Stimulated activated CD8-positive, alpha-beta memory T cell treated with anti-CD3 and anti-CD28 coated beads, Interleukin-7, amount 100 ng/mL, for 48 hours (primary cell): ENCODE measurements around the gene HTRA2.

Source experiments
- DNase-seq, 2 donors: peaks; one replicate each; pipeline ENCODE4 v3.0.0-alpha.2; 2020; ENCODE audit warnings: low read depth in 1 of 2; ENCODE audit errors: extremely low read depth in 1 of 2

The HTRA2 gene

GRCh38 chr2:74499940-74500577, 29.7 kb upstream of the HTRA2 start:
- DNase-seq: no peak

GRCh38 chr2:74500578-74500946, 29.2 kb upstream of the HTRA2 start:
- DNase-seq: no peak

GRCh38 chr2:74501335-74502071, 28.2 kb upstream of the HTRA2 start:
- no peak for DNase-seq

- no peak for DNase-seq
Measured at GRCh38 chr2:74502147-74502719, 27.5 kb upstream of the HTRA2 start.

GRCh38 chr2:74502720-74503505, 26.8 kb upstream of the HTRA2 start:
- peak; percentile 50 to 51 for DNase-seq

- DNase-seq: no peak
Measured at GRCh38 chr2:74503506-74504475, 25.9 kb upstream of the HTRA2 start.

GRCh38 chr2:74504591-74504990, 25.1 kb upstream of the HTRA2 start:
- DNase-seq: no peak

- no peak for DNase-seq
Measured at GRCh38 chr2:74505448-74506246, 24.1 kb upstream of the HTRA2 start.

- DNase-seq: peak; percentile 96 to 98
Measured at GRCh38 chr2:74507145-74507925, 22.4 kb upstream of the HTRA2 start, which contains the start of gene PCGF1. Gene PCGF1 (minus strand): TSS chr2:74507695. CDS start chr2:74507668, 27 bp downstream.

GRCh38 chr2:74507926-74508520, 21.7 kb upstream of the HTRA2 start:
- DNase-seq: no peak

GRCh38 chr2:74510272-74510671, 19.5 kb upstream of the HTRA2 start:
- no peak for DNase-seq

GRCh38 chr2:74511104-74511989, 18.4 kb upstream of the HTRA2 start:
- DNase-seq: no peak

GRCh38 chr2:74512744-74513604, 16.8 kb upstream of the HTRA2 start:
- DNase-seq: no peak

GRCh38 chr2:74513605-74514367, 15.9 kb upstream of the HTRA2 start:
- no peak for DNase-seq
